ENCODE results near the gene CCDC86. TPM values are rescaled to one million over a fixed set of nuclear protein-coding genes. Genes with fewer than 3 reads are reported as not detected.

Gene CCDC86
- total and polyA plus RNA-seq, 10 of the 15 experiments (the other 5 are each of a cell fraction or from before 2014, with no cell fraction given), result 2.0 to 87.2 (median 38.7) TPM

DNA sequence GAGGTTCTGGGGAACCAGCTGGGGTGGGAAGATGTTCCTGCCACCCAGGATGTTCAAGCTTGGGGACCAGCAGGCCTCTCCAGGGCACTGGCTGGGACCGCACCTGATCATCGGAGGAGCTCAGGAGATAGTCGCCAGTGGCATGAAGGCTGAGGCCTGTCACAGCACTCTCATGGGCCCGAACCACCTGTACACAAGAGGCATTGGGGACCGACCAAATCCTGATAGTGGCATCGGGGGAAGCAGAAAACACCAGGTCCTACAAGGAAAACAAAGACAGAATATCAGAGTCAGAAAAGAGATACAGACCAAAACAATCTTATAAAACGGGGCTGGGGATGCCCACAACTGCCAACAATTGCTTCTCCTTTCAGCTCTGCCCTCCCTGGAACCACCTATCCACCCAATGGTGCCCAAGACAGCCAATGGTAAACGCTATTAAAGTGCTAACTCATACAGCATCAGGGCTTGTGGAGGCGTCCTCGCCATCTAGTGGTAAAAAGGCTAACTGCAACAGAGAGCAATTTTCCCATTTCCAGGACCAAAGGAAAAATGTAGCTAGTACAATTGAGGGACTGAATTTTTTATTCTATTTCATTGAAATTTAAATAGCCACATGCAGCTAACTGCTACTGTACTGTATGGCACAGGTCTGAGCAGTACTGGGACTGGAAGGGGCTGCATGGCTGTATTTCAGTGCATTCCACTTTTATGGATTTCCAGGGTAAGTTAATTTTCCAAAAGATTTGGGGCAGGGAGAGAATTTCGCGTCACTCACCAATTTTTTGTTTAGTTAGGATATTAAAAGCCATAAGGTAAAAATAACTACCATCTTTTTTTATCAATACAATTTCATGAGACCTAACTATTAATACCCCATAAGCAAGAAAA is 57.4 kb downstream of the CCDC86 start (continued):
- TF ChIP-seq, protein P1, sequence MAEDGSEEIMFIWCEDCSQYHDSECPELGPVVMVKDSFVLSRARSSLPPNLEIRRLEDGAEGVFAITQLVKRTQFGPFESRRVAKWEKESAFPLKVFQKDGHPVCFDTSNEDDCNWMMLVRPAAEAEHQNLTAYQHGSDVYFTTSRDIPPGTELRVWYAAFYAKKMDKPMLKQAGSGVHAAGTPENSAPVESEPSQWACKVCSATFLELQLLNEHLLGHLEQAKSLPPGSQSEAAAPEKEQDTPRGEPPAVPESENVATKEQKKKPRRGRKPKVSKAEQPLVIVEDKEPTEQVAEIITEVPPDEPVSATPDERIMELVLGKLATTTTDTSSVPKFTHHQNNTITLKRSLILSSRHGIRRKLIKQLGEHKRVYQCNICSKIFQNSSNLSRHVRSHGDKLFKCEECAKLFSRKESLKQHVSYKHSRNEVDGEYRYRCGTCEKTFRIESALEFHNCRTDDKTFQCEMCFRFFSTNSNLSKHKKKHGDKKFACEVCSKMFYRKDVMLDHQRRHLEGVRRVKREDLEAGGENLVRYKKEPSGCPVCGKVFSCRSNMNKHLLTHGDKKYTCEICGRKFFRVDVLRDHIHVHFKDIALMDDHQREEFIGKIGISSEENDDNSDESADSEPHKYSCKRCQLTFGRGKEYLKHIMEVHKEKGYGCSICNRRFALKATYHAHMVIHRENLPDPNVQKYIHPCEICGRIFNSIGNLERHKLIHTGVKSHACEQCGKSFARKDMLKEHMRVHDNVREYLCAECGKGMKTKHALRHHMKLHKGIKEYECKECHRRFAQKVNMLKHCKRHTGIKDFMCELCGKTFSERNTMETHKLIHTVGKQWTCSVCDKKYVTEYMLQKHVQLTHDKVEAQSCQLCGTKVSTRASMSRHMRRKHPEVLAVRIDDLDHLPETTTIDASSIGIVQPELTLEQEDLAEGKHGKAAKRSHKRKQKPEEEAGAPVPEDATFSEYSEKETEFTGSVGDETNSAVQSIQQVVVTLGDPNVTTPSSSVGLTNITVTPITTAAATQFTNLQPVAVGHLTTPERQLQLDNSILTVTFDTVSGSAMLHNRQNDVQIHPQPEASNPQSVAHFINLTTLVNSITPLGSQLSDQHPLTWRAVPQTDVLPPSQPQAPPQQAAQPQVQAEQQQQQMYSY (CRISPR knock-in tag; IDR thresholded peaks at IDR 0.05), result no peak
- TF ChIP-seq EZH2 (IDR thresholded peaks at IDR 0.05; ENCODE audit: borderline replicate concordance, control insufficient read depth, low read depth, low read length), result no peak
- no peak for TF ChIP-seq SRF (IDR thresholded peaks at IDR 0.05; ENCODE audit: low read depth in 2 of 2, low read length in 2 of 2)

DNA sequence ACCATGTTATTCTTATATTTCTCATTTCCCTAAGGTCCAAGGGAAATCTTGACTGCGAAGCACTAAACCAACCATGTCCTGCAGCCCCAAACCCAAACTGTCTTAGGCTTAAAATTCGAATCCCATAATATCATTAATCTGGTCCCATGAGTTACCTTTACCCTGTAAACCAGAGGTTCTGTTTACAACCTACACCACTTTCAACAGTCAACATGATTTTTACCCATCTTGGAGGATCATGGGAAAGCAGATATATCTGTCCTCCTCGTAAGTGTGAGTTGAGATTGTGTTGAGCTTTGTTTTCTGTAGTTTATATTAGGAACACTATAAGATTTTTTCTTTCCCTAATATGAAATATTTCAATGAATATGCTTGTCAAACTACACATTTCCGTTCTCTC is 58.1 kb downstream of the CCDC86 start:
- CTCF ChIA-PET, result interaction anchor here (0.6 to 11.5 kb wide), 32 partner anchors 8 to 535 kb away, joined by 3 to 135 read pairs (median 6); partner anchors contain the start of genes PTGDR2 and TMEM109
- RAD21 ChIA-PET (ENCODE audit: unreplicated experiment), result interaction anchor here (1.1 to 2.6 kb wide), 7 partner anchors 13 to 229 kb away, joined by 3 to 12 read pairs (median 4); partner anchors contain the start of gene TMEM109
- peaks cover 28 to 50% of the 10 kb centered on the region in 2 experiments for H3K36me3 ChIP-seq (ENCODE audit: control insufficient read depth in 2 of 2, insufficient read depth in 2 of 2, low read length in 1 of 2)
- ATAC-seq (no peak), DNase-seq (ENCODE audit: low read depth, low spot score) (no peak), FAIRE-seq (no peak)
- H3K4me1 ChIP-seq (ENCODE audit: control insufficient read depth, insufficient read depth, low read length), result peaks cover 4% of the 10 kb centered on the region
- H3K4me2 ChIP-seq (ENCODE audit: control insufficient read depth, insufficient read depth), result no peak overlapping the region
- POLR2A ChIA-PET, result no interaction called here
- in situ Hi-C loops (cut with MboI), result loop anchor here (5.0 kb wide), 1 partner anchor 63 kb away; no protein-coding TSS in a partner anchor
- no TSS peak for BruUV-seq (replicated peaks)
- 28% methylated on average over 4 of the region's 4 CpGs for WGBS (ENCODE audit: insufficient coverage, insufficient replicate concordance, low lambda C conversion rate, missing lambda C conversion rate)
- peaks cover 10% of the 10 kb centered on the region for H4K20me1 ChIP-seq (ENCODE audit: control insufficient read depth, insufficient read depth)
- no peak overlapping the region for H3K27ac ChIP-seq (ENCODE audit: control insufficient read depth, insufficient read depth)
- peaks cover 21% of the 10 kb centered on the region for H3K79me2 ChIP-seq (ENCODE audit: control insufficient read depth, insufficient read depth, low read length)
- intact Hi-C loops (cut with micrococcal nuclease; ENCODE audit: unreplicated experiment), result loop anchor here (1.0 to 5.0 kb wide), 4 partner anchors 55 to 198 kb away; no protein-coding TSS in a partner anchor
- H3K27me3 ChIP-seq (replicated peaks in 1 of 2; ENCODE audit: control insufficient read depth in 2 of 2, insufficient read depth in 2 of 2, low read length in 1 of 2), result no peaks in the 10 kb centered on the region
- no peak overlapping the region for H3K4me3 ChIP-seq
- H3K9me3 ChIP-seq (replicated peaks; ENCODE audit: control insufficient read depth, insufficient read depth, low read length), result no peaks in the 10 kb centered on the region
- SMC1A ChIA-PET (ENCODE audit: uncharacterized antibody, unreplicated experiment), result interaction anchor here (0.6 to 8.0 kb wide), 15 partner anchors 9 to 267 kb away, joined by 3 to 57 read pairs (median 4); partner anchors contain the start of gene TMEM109
- H2AFZ ChIP-seq (ENCODE audit: control insufficient read depth, low read depth, low read length), result no peak overlapping the region
- H3K9ac ChIP-seq (ENCODE audit: control insufficient read depth, insufficient read depth, low read length), result no peak overlapping the region
- TF ChIP-seq, protein P2, sequence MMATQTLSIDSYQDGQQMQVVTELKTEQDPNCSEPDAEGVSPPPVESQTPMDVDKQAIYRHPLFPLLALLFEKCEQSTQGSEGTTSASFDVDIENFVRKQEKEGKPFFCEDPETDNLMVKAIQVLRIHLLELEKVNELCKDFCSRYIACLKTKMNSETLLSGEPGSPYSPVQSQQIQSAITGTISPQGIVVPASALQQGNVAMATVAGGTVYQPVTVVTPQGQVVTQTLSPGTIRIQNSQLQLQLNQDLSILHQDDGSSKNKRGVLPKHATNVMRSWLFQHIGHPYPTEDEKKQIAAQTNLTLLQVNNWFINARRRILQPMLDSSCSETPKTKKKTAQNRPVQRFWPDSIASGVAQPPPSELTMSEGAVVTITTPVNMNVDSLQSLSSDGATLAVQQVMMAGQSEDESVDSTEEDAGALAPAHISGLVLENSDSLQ (IDR thresholded peaks at IDR 0.05), result no peak
- no peak for TF ChIP-seq KAT2A (conservative IDR thresholded peaks at IDR 0.05; ENCODE audit: control insufficient read depth, low read depth, low read length)
- TF ChIP-seq ZNF207 (IDR thresholded peaks at IDR 0.05; ENCODE audit: borderline replicate concordance), result no peak
- TF ChIP-seq, protein P3, sequence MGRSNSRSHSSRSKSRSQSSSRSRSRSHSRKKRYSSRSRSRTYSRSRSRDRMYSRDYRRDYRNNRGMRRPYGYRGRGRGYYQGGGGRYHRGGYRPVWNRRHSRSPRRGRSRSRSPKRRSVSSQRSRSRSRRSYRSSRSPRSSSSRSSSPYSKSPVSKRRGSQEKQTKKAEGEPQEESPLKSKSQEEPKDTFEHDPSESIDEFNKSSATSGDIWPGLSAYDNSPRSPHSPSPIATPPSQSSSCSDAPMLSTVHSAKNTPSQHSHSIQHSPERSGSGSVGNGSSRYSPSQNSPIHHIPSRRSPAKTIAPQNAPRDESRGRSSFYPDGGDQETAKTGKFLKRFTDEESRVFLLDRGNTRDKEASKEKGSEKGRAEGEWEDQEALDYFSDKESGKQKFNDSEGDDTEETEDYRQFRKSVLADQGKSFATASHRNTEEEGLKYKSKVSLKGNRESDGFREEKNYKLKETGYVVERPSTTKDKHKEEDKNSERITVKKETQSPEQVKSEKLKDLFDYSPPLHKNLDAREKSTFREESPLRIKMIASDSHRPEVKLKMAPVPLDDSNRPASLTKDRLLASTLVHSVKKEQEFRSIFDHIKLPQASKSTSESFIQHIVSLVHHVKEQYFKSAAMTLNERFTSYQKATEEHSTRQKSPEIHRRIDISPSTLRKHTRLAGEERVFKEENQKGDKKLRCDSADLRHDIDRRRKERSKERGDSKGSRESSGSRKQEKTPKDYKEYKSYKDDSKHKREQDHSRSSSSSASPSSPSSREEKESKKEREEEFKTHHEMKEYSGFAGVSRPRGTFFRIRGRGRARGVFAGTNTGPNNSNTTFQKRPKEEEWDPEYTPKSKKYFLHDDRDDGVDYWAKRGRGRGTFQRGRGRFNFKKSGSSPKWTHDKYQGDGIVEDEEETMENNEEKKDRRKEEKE (IDR thresholded peaks at IDR 0.05), result no peak
- TF ChIP-seq, protein P4, sequence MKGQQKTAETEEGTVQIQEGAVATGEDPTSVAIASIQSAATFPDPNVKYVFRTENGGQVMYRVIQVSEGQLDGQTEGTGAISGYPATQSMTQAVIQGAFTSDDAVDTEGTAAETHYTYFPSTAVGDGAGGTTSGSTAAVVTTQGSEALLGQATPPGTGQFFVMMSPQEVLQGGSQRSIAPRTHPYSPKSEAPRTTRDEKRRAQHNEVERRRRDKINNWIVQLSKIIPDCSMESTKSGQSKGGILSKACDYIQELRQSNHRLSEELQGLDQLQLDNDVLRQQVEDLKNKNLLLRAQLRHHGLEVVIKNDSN (IDR thresholded peaks at IDR 0.05; ENCODE audit: borderline replicate concordance, extremely low read length, insufficient read depth, low read depth, low read length), result no peak
- no peak for TF ChIP-seq TCF7 (IDR thresholded peaks at IDR 0.05; ENCODE audit: borderline replicate concordance)
- no peak for TF ChIP-seq EZH2 (IDR thresholded peaks at IDR 0.05; ENCODE audit: borderline replicate concordance, control insufficient read depth, low read depth, low read length)

Data from GM12878 (cell line).